H1 (cell line): ENCODE results near the gene FAM209A. TPM values are rescaled to one million over a fixed set of nuclear protein-coding genes. Genes with fewer than 3 reads are reported as not detected.

Experiments used
- CTCF ChIA-PET: fragments of 300-600 bp; sonication (Branson Sonifier 250); formaldehyde crosslinking; loops from one replicate; lab custom pipeline; 2021; ENCODE audit not compliant: partially characterized antibody; lab: Charles Lee
- POLR2A ChIA-PET: fragments of 300-600 bp; sonication (Branson Sonifier 250); formaldehyde crosslinking; loops from one replicate; lab custom pipeline; 2021; ENCODE audit warnings: inconsistent platforms; ENCODE audit not compliant: partially characterized antibody; lab: Charles Lee
- DNase-seq, 2 experiments: peaks; one replicate each; pipeline versions ENCODE4 v3.0.0 to v3.0.0-alpha.2; 2010 to 2022; ENCODE audit warnings: low spot score in 2 of 2, low read depth in 1 of 2, mixed read lengths in 1 of 2
- FAIRE-seq: peaks from 2 replicates; lab custom pipeline; 2011; peaks lifted over from hg19 to GRCh38; lab: Jason Lieb, UNC
- H2AFZ ChIP-seq: 2 replicates; pipeline ENCODE4 v1.8.1; 2012; ENCODE audit warnings: low read length, inconsistent platforms
- H2AK5ac ChIP-seq: 2 replicates; pipeline ENCODE4 v1.6.1; 2013; ENCODE audit warnings: low read depth, low read length
- H2BK120ac ChIP-seq: replicated peaks from 2 replicates; pipeline ENCODE3; 2013; ENCODE audit warnings: low read depth, low read length, inconsistent platforms
- H2BK12ac ChIP-seq: 2 replicates; pipeline ENCODE4 v1.6.1; 2013; ENCODE audit warnings: low read depth, low read length
- H2BK15ac ChIP-seq: 2 replicates; pipeline ENCODE4 v1.6.1; 2013; ENCODE audit warnings: low read length
- H2BK20ac ChIP-seq: 2 replicates; pipeline ENCODE4 v1.6.1; 2013; ENCODE audit warnings: low read length
- H2BK5ac ChIP-seq: 2 replicates; pipeline ENCODE4 v1.6.1; 2013; ENCODE audit warnings: low read depth, low read length
- H3K14ac ChIP-seq: 2 replicates; pipeline ENCODE4 v1.6.1; 2013; ENCODE audit warnings: inconsistent platforms; ENCODE audit not compliant: insufficient read length
- H3K18ac ChIP-seq: 2 replicates; pipeline ENCODE4 v1.6.1; 2013; ENCODE audit warnings: low read length; ENCODE audit errors: extremely low read depth
- H3K23ac ChIP-seq: 2 replicates; pipeline ENCODE4 v1.6.1; 2013; ENCODE audit warnings: inconsistent platforms; ENCODE audit not compliant: insufficient read length
- H3K23me2 ChIP-seq: 2 replicates; pipeline ENCODE4 v1.6.1; 2013; ENCODE audit warnings: low read depth, low read length
- H3K27ac ChIP-seq: 2 replicates; pipeline ENCODE4 v1.6.1; 2011; ENCODE audit warnings: low read depth, low read length, inconsistent platforms
- H3K27me3 ChIP-seq, 4 experiments: replicated peaks in 1 of 4; 1 replicate in 1 of 4; 2 replicates in 3 of 4; pipeline versions ENCODE4 v1.6.1 to v1.8.1; 2011 to 2013; ENCODE audit warnings: low read length in 3 of 4, mild to moderate bottlenecking in 3 of 4, inconsistent platforms in 2 of 4, mixed read lengths in 2 of 4, moderate library complexity in 1 of 4; ENCODE audit not compliant: control insufficient read depth in 3 of 4, insufficient read depth in 3 of 4; ENCODE audit errors: extremely low read depth in 1 of 4
- H3K36me3 ChIP-seq, 4 experiments: 2 replicates each; pipeline versions ENCODE4 v1.6.1 to v1.8.1; 2011 to 2013; ENCODE audit warnings: mild to moderate bottlenecking in 4 of 4, low read length in 3 of 4, moderate library complexity in 2 of 4, control low read depth in 1 of 4, inconsistent platforms in 1 of 4; ENCODE audit not compliant: insufficient read depth in 4 of 4, control insufficient read depth in 2 of 4
- H3K4ac ChIP-seq: replicated peaks from 2 replicates; pipeline ENCODE3; 2013; ENCODE audit warnings: low read length, low read depth, mixed read lengths, inconsistent platforms; ENCODE audit not compliant: insufficient read length
- H3K4me1 ChIP-seq, 4 experiments: replicated peaks in 1 of 4; 1 replicate in 1 of 4; 2 replicates in 3 of 4; pipeline versions ENCODE4 v1.6.1 to v1.8.1; 2011 to 2013; ENCODE audit warnings: low read length in 3 of 4, inconsistent platforms in 2 of 4, mixed read lengths in 1 of 4; ENCODE audit not compliant: insufficient read depth in 4 of 4, control insufficient read depth in 3 of 4
- H3K4me2 ChIP-seq, 2 experiments: 2 replicates each; pipeline versions ENCODE4 v1.6.1 to v1.8.1; 2011 to 2013; ENCODE audit warnings: low read depth in 2 of 2, low read length in 2 of 2, control low read depth in 1 of 2, inconsistent platforms in 1 of 2, mild to moderate bottlenecking in 1 of 2; ENCODE audit not compliant: insufficient read depth in 1 of 2
- H3K4me3 ChIP-seq, 4 experiments: fragments of 200-600, 300-600 bp in 1 of 4; sonication (generic), shearing (Covaris generic), sonication (Bioruptor Twin) in 1 of 4; 2 replicates each; pipeline versions ENCODE4 v1.5.1 to v1.8.1; 2011 to 2016; ENCODE audit warnings: low read length in 4 of 4, low read depth in 3 of 4, control low read depth in 2 of 4, inconsistent platforms in 2 of 4, mild to moderate bottlenecking in 2 of 4, mixed read lengths in 1 of 4, moderate library complexity in 1 of 4; ENCODE audit not compliant: insufficient read depth in 2 of 4; ENCODE audit errors: extremely low read depth in 1 of 4
- H3K56ac ChIP-seq: replicated peaks from 2 replicates; pipeline ENCODE3; 2013; ENCODE audit warnings: low read depth, mild to moderate bottlenecking, mixed read lengths, low read length, inconsistent platforms; ENCODE audit not compliant: insufficient read length
- H3K79me1 ChIP-seq: 2 replicates; pipeline ENCODE4 v1.6.1; 2013; ENCODE audit warnings: low read depth, low read length, control low read depth
- H3K79me2 ChIP-seq, 2 experiments: 2 replicates each; pipeline versions ENCODE4 v1.6.1 to v1.8.1; 2012 to 2013; ENCODE audit warnings: low read length in 2 of 2, mild to moderate bottlenecking in 2 of 2, inconsistent platforms in 1 of 2; ENCODE audit not compliant: insufficient read depth in 2 of 2, control insufficient read depth in 1 of 2
- H3K9ac ChIP-seq, 4 experiments: replicated peaks in 1 of 4; 1 replicate in 1 of 4; 2 replicates in 3 of 4; pipeline versions ENCODE4 v1.6.1 to v1.8.1; 2011 to 2013; ENCODE audit warnings: low read depth in 3 of 4, low read length in 3 of 4, control low read depth in 2 of 4, mild to moderate bottlenecking in 2 of 4, moderate library complexity in 2 of 4, inconsistent platforms in 1 of 4; ENCODE audit errors: extremely low read depth in 1 of 4
- H3K9me3 ChIP-seq, 2 experiments: 2 replicates each; pipeline versions ENCODE4 v1.6.1 to v1.8.1; 2012 to 2013; ENCODE audit warnings: mild to moderate bottlenecking in 2 of 2, moderate library complexity in 2 of 2, control low read depth in 1 of 2, inconsistent platforms in 1 of 2, low read depth in 1 of 2, low read length in 1 of 2, mixed read lengths in 1 of 2; ENCODE audit not compliant: insufficient read depth in 2 of 2
- H4K20me1 ChIP-seq, 2 experiments: replicated peaks in 1 of 2; 2 replicates each; pipeline versions ENCODE3 to v1.8.1; 2011 to 2013; ENCODE audit warnings: inconsistent platforms in 2 of 2, low read length in 2 of 2, mild to moderate bottlenecking in 1 of 2; ENCODE audit not compliant: insufficient read depth in 2 of 2, control insufficient read depth in 1 of 2
- H4K5ac ChIP-seq: 2 replicates; pipeline ENCODE4 v1.6.1; 2013; ENCODE audit warnings: low read length, low read depth, mixed read lengths, inconsistent platforms; ENCODE audit not compliant: insufficient read length
- H4K8ac ChIP-seq: 2 replicates; pipeline ENCODE4 v1.8.0; 2013; ENCODE audit warnings: mild to moderate bottlenecking, moderate library complexity, low read length, inconsistent platforms; ENCODE audit not compliant: insufficient read depth; ENCODE audit errors: extremely low read depth
- H4K91ac ChIP-seq: replicated peaks from 2 replicates; pipeline ENCODE3; 2013; ENCODE audit warnings: low read length, mixed read lengths, inconsistent platforms; ENCODE audit not compliant: insufficient read length
- BCL11A ChIP-seq, 2 experiments: IDR thresholded peaks; one replicate each; pipeline ENCODE4 v1.6.1; 2011; ENCODE audit warnings: low read depth in 2 of 2, low read length in 2 of 2, mild to moderate bottlenecking in 2 of 2
- E2F6 ChIP-seq: IDR thresholded peaks from 2 replicates; pipeline ENCODE4 v1.6.1; 2012; ENCODE audit warnings: inconsistent platforms
- GABPA ChIP-seq: IDR thresholded peaks from 2 replicates; pipeline ENCODE4 v1.6.1; 2011; ENCODE audit warnings: mild to moderate bottlenecking, low read length, moderate library complexity, borderline replicate concordance; ENCODE audit not compliant: insufficient read depth
- JUN ChIP-seq: IDR thresholded peaks from 2 replicates; pipeline ENCODE4 v1.6.1; 2011; ENCODE audit warnings: low read depth, mild to moderate bottlenecking, improper control_type of control experiment, low read length
- NRF1 ChIP-seq: IDR thresholded peaks from 2 replicates; pipeline ENCODE4 v1.6.1; 2011; ENCODE audit warnings: mild to moderate bottlenecking, low read depth, low read length, improper control_type of control experiment
- RAD21 ChIP-seq, 2 experiments: IDR thresholded peaks in 1 of 2; conservative IDR thresholded peaks in 1 of 2; 2 replicates each; pipeline ENCODE4 v1.6.1; 2011; ENCODE audit warnings: low read depth in 2 of 2, low read length in 2 of 2, improper control_type of control experiment in 1 of 2, inconsistent platforms in 1 of 2, mild to moderate bottlenecking in 1 of 2, moderate library complexity in 1 of 2
- RFX5 ChIP-seq: IDR thresholded peaks from 2 replicates; pipeline ENCODE4 v1.6.1; 2011; ENCODE audit warnings: low read depth, low read length, improper control_type of control experiment, borderline replicate concordance
- RXRA ChIP-seq: IDR thresholded peaks from 2 replicates; pipeline ENCODE4 v1.6.1; 2011; ENCODE audit warnings: low read depth, mild to moderate bottlenecking, low read length, moderate library complexity; ENCODE audit not compliant: insufficient read depth
- TAF1 ChIP-seq: IDR thresholded peaks from 2 replicates; pipeline ENCODE4 v1.6.1; 2011; ENCODE audit warnings: mild to moderate bottlenecking, low read depth, low read length
- TBP ChIP-seq: IDR thresholded peaks from 2 replicates; pipeline ENCODE4 v1.6.1; 2011; ENCODE audit warnings: low read depth, low read length, improper control_type of control experiment
- TCF12 ChIP-seq: IDR thresholded peaks from 2 replicates; pipeline ENCODE4 v1.6.1; 2011; ENCODE audit warnings: low read depth, mild to moderate bottlenecking, low read length
- WGBS, 2 experiments: shearing (Covaris generic) in 1 of 2; methylation state at CpG; one replicate each; pipeline versions ENCODE4 v1.1.6 to v1.1.7; 2013 to 2015; ENCODE audit warnings: low lambda C conversion rate in 2 of 2, mixed read lengths in 2 of 2, inconsistent platforms in 1 of 2, low coverage in 1 of 2, missing lambda C conversion rate in 1 of 2; ENCODE audit not compliant: insufficient replicate concordance in 2 of 2, insufficient coverage in 1 of 2, insufficient read length in 1 of 2; ENCODE audit errors: extremely low coverage in 1 of 2, missing lambda C conversion rate in 1 of 2; 5-methylcytosine and 5-hydroxymethylcytosine counted together
- polyA plus RNA-seq, 7 experiments: library from polyadenylated mRNA; depleted of rRNA in 3 of 7; stranded (reverse) in 5 of 7; unstranded in 2 of 7; fragments of >200 nt in 5 of 7; fragments of 200-250 nt in 2 of 7; gene quantifications; 1 replicate in 5 of 7; 2 replicates in 1 of 7; 4 replicates in 1 of 7; pipeline versions ENCODE4 v1.2.1 to v1.2.3, GENCODE V29; 2011 to 2013; ENCODE audit warnings: missing spikeins in 2 of 7, mixed read lengths in 2 of 7
- total RNA-seq: library from RNA; stranded (reverse); fragmentation: NEBNext Ultra II Directional; extraction: Animal tissue kit (Norgen Biotek cat#: 25700); gene quantifications from 2 replicates; pipeline ENCODE4 v1.2.1, GENCODE V29; 2021

FAM209A gene
- total and polyA plus RNA-seq, 2 of the 8 experiments (the other 6 are each of a cell fraction or from before 2014, with no cell fraction given), result 0.15 TPM; not detected in 1

GRCh38 chr20:56551571-56551970, 27.0 kb downstream of the FAM209A start:
- no peak overlapping the region for H3K9ac ChIP-seq
- ChIA-PET CTCF (interaction anchor here (0.7 to 5.9 kb wide), 43 partner anchors 9 to 778 kb away, joined by 3 to 95 read pairs (median 5); partner anchors contain the start of genes SPO11 and TFAP2C), POLR2A (no interaction called here)
- DNase-seq (no peak), FAIRE-seq (no peak)
- no peaks in the 10 kb centered on the region for H3K23me2 ChIP-seq
- H3K14ac ChIP-seq, result no peak overlapping the region
- H2BK5ac ChIP-seq, result no peak overlapping the region
- no peak overlapping the region for H2AFZ ChIP-seq
- no peak overlapping the region for H4K5ac ChIP-seq
- no peaks in the 10 kb centered on the region for H3K79me1 ChIP-seq
- H2BK120ac ChIP-seq, result no peak overlapping the region
- H3K79me2 ChIP-seq, result no peaks in the 10 kb centered on the region
- H2AK5ac ChIP-seq, result no peak overlapping the region
- H3K18ac ChIP-seq, result no peak overlapping the region
- no peaks in the 10 kb centered on the region for H4K20me1 ChIP-seq
- H3K23ac ChIP-seq, result no peak overlapping the region
- no peak overlapping the region for H3K56ac ChIP-seq
- H3K4me1 ChIP-seq, result peaks cover 0 to 2% (median 0%) of the 10 kb centered on the region in 4 experiments; a peak in 1 of 7 replicates
- H3K4me3 ChIP-seq, result no peak overlapping the region
- 0 out of 2 replicates have a peak overlapping the region, but pooled peaks have one; percentile 9 for H2BK12ac ChIP-seq
- H3K9me3 ChIP-seq, result no peaks in the 10 kb centered on the region
- H2BK15ac ChIP-seq, result no peak overlapping the region
- 0 out of 2 replicates have a peak overlapping the region, but pooled peaks have one; percentile 18 for H2BK20ac ChIP-seq
- no peak overlapping the region for H4K8ac ChIP-seq
- H3K4ac ChIP-seq, result no peak overlapping the region
- no peak overlapping the region for H3K27ac ChIP-seq
- H3K36me3 ChIP-seq, result no peaks in the 10 kb centered on the region
- H3K4me2 ChIP-seq, result no peak overlapping the region
- WGBS, 2 experiments, result 88% methylated on average over 7 of the region's 8 CpGs; no CpG with 5 or more reads in 1 of the 2 experiments
- no peaks in the 10 kb centered on the region for H3K27me3 ChIP-seq
- H4K91ac ChIP-seq, result no peak overlapping the region
- no peak for TF ChIP-seq NRF1
- no peak for TF ChIP-seq TCF12
- TF ChIP-seq GABPA, result no peak
- TF ChIP-seq RFX5, result no peak
- TF ChIP-seq E2F6, result no peak
- no peak for TF ChIP-seq TAF1
- TF ChIP-seq JUN, result no peak
- no peak for TF ChIP-seq BCL11A (IDR thresholded peaks at IDR 0.05; ENCODE audit: low read depth in 2 of 2, low read length in 2 of 2)
- no peak for TF ChIP-seq RAD21 (IDR thresholded peaks at IDR 0.05 in 1 of 2, conservative IDR thresholded peaks at IDR 0.05 in 1 of 2; ENCODE audit: low read depth in 2 of 2, low read length in 2 of 2)
- no peak for TF ChIP-seq RXRA
- no peak for TF ChIP-seq TBP
